ENCODE measurements around the gene LAMC3. TPM values are rescaled to one million over a fixed set of nuclear protein-coding genes. Genes with fewer than 3 reads are reported as not detected.
"Not testable (repeated sequence)": the region's sequence is repeated elsewhere in the genome, so short reads cannot be mapped to it uniquely, and the experiment has no call there.

The LAMC3 gene
- polyA plus RNA-seq, 1 experiment: 0.01 TPM

- DNase-seq (ENCODE audit: low read depth): no peak
- TF ChIP-seq CTCF (IDR thresholded peaks at IDR 0.05; ENCODE audit: insufficient read depth, low read depth, low read length): no peak
- POLR2A ChIA-PET: no interaction called here
- H3K27me3 ChIP-seq (ENCODE audit: control insufficient read depth, insufficient read depth, low read length): peaks cover 32% of the 10 kb centered on the region
- H3K4me3 ChIP-seq (ENCODE audit: low read depth, low read length): no peak overlapping the region
- CTCF ChIA-PET: interaction anchor here (1.2 to 1.3 kb wide), 2 partner anchors 9 to 40 kb away, joined by 3 read pairs; no protein-coding TSS in a partner anchor
- H3K36me3 ChIP-seq (ENCODE audit: control insufficient read depth, insufficient read depth, low read length): no peaks in the 10 kb centered on the region
Observed at GRCh38 chr9:131097948-131098278, 88.9 kb downstream of the LAMC3 start.

DNA sequence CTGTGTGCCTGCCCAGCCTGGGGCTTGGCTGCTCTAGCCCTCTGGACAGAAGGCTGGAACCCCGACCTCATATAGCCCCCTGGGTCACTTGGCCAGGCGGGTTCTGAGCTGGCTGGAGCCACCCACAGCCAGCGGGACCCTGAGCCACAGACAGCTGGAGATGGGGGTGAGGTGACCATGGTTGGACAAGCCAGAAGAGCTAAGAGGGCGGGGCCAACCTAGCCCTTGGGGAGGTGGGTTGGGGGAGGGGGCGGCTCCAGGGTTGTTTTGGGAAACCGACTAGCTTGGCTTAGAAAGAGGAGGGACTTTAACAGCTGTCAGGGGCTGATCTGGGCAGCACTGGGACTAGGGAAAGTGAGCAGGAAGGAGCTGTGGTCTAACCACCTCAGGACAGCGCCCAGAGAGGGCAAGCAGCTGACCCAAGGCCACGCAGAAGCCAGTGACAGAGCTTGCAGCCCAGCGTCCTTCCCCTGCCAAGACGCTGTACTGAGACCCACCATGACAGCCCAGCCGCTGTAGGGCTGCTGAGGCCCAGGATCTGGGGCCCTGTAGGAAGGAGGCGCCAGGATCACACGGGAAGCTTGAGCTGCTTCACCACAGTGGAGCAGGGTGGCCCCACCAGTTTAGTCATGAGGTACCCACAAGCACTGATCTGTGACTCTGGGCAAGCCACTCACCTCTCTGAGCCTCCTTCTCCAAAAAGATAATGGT is 89.6 kb downstream of the LAMC3 start:
- Histone ChIP-seq H3K4me3 (ENCODE audit: low read depth, low read length) (no peak overlapping the region), H3K36me3 (ENCODE audit: control insufficient read depth, insufficient read depth, low read length) (no peaks in the 10 kb centered on the region), H3K27me3 (ENCODE audit: control insufficient read depth, insufficient read depth, low read length) (peaks cover 30% of the 10 kb centered on the region)
- DNase-seq (ENCODE audit: low read depth): no peak
- ChIA-PET POLR2A (interaction anchor here (0.6 kb wide), 1 partner anchor 229 kb away, joined by 6 read pairs; no protein-coding TSS in a partner anchor), CTCF (interaction anchor here (1.1 to 1.3 kb wide), 2 partner anchors 11 to 41 kb away, joined by 3 read pairs; no protein-coding TSS in a partner anchor)
- TF ChIP-seq CTCF (IDR thresholded peaks at IDR 0.05; ENCODE audit: insufficient read depth, low read depth, low read length): no peak

DNA sequence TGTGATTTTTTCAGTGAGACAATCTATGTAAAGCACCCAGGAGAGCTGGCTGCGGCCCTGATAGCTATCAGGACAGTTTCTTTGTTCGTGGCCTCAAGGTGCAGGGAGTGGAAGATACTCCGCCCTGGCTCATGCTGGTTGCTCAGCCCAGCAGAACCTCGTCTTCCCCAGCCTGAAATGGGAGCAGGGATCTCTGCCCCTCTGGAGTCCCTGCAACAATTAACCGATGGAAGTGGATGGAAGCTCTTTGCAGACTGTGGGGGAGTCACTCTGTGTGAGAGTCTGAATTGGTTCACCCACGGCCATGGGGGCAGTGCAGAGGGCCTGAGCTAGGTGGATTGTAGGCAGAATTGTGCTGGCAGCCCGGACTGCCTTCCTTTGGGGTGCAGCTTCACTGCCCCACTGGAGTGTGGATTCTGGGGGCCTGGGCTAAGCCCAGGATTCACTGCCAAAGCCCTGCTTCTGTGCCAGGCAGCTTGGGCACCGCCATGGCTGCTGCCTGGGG is 90.2 kb downstream of the LAMC3 start:
- TF ChIP-seq CTCF (IDR thresholded peaks at IDR 0.05; ENCODE audit: insufficient read depth, low read depth, low read length): no peak
- no peak overlapping the region for H3K4me3 ChIP-seq (ENCODE audit: low read depth, low read length)
- no peak for DNase-seq (ENCODE audit: low read depth)
- peaks cover 30% of the 10 kb centered on the region for H3K27me3 ChIP-seq (ENCODE audit: control insufficient read depth, insufficient read depth, low read length)
- ChIA-PET POLR2A (interaction anchor here (0.6 kb wide), 1 partner anchor 228 kb away, joined by 6 read pairs; no protein-coding TSS in a partner anchor), CTCF (interaction anchor here (0.6 to 1.1 kb wide), 3 partner anchors 11 to 52 kb away, joined by 3 read pairs; no protein-coding TSS in a partner anchor)
- no peaks in the 10 kb centered on the region for H3K36me3 ChIP-seq (ENCODE audit: control insufficient read depth, insufficient read depth, low read length)

DNA sequence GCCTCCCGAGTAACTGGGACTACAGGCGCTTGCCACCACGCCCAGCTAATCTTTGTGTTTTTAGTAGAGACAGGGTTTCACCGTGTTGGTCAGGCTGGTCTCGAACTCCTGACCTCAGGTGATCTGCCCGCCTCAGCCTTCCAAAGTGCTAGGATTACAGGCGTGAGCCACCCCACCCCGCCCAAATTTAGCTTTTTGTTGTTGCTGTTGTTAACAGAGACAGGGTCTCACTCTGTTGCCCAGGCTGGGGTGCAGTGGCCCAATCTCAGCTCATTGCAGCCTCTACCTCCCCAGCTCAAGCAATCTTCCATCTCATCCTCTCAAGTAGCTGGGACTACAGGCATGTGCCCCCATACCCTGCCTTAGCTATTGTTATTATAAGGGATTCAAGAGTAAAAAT is 90.9 kb downstream of the LAMC3 start:
- H3K36me3 ChIP-seq (ENCODE audit: control insufficient read depth, insufficient read depth, low read length); H3K4me3 ChIP-seq (ENCODE audit: low read depth, low read length); POLR2A ChIA-PET; DNase-seq (ENCODE audit: low read depth): not testable (repeated sequence)
- CTCF ChIA-PET: interaction anchor here (0.6 to 0.8 kb wide), 2 partner anchors 42 to 53 kb away, joined by 3 read pairs; no protein-coding TSS in a partner anchor
- peaks cover 29% of the 10 kb centered on the region for H3K27me3 ChIP-seq (ENCODE audit: control insufficient read depth, insufficient read depth, low read length)

DNA sequence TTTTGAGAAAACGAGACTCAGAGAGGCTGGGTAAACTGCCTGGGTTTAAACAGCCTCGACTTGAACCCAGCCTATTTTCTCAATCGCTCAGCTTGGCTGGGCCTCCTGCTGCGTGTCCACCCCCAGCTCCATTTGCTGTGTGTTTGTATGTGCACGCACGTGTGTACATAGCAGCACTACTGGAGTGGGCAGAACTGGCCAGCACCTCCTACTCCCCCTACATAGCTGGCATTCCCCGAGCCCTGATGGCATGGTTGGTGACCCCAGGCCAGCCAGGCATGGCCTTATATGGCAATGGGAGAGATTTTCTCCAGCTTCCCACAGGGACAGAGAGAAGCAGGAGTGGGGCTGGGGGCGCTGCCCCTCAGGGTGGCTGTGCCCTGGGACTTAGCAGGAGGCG is 91.5 kb downstream of the LAMC3 start:
- H3K36me3 ChIP-seq (ENCODE audit: control insufficient read depth, insufficient read depth, low read length): no peaks in the 10 kb centered on the region
- H3K4me3 ChIP-seq (ENCODE audit: low read depth, low read length): no peak overlapping the region
- no peak for DNase-seq (ENCODE audit: low read depth)
- ChIA-PET POLR2A (no interaction called here), CTCF (interaction anchor here (0.9 kb wide), 1 partner anchor 54 kb away, joined by 3 read pairs; no protein-coding TSS in a partner anchor)
- H3K27me3 ChIP-seq (ENCODE audit: control insufficient read depth, insufficient read depth, low read length): peaks cover 25% of the 10 kb centered on the region
- no peak for TF ChIP-seq CTCF (IDR thresholded peaks at IDR 0.05; ENCODE audit: insufficient read depth, low read depth, low read length)
